ENCODE results near the gene TUBD1.

DNA sequence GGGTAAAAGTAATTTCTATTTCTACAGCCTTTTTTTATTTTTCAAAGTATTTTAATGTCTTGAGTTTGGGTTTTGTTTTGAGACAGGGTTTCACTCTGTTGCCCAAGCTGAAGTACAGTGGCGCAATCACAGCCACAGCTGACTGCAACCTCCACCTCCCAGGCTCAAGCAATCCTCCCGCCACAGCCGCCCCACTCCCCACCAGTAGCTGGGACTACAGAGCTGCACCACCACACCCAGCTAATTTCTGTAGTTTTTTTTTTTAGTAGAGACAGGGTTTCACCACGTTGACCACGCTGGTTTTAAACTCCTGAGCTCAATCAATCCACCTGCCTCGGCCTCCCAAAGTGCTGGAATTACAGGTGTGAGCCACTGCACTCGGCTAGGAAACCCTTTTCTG is 44.0 kb downstream of the TUBD1 start:
- TF ChIP-seq, protein P1, sequence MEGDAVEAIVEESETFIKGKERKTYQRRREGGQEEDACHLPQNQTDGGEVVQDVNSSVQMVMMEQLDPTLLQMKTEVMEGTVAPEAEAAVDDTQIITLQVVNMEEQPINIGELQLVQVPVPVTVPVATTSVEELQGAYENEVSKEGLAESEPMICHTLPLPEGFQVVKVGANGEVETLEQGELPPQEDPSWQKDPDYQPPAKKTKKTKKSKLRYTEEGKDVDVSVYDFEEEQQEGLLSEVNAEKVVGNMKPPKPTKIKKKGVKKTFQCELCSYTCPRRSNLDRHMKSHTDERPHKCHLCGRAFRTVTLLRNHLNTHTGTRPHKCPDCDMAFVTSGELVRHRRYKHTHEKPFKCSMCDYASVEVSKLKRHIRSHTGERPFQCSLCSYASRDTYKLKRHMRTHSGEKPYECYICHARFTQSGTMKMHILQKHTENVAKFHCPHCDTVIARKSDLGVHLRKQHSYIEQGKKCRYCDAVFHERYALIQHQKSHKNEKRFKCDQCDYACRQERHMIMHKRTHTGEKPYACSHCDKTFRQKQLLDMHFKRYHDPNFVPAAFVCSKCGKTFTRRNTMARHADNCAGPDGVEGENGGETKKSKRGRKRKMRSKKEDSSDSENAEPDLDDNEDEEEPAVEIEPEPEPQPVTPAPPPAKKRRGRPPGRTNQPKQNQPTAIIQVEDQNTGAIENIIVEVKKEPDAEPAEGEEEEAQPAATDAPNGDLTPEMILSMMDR (IDR thresholded peaks at IDR 0.05; ENCODE audit: insufficient read depth, low read depth, low read length) = no peak
- TF ChIP-seq EZH2 (IDR thresholded peaks at IDR 0.05; ENCODE audit: insufficient read depth, low read length) = no peak
